Activated T-helper 2 cell treated with anti-CD3 and anti-CD28 coated beads, Interferon-gamma antibody, Interleukin-2, Interleukin-4, amounts not matched to agents 10 μg/mL and 5 μg/mL and 100 μg/mL, durations not matched to agents 14 hours and 24 hours and 36 hours (primary cell): ENCODE data around the gene ARHGAP44. TPM values are rescaled to one million over a fixed set of nuclear protein-coding genes. Genes with fewer than 3 reads are reported as not detected.

ENCODE experiments used
- DNase-seq: peaks from one replicate; pipeline ENCODE4 v3.0.0; 2021; ENCODE audit warnings: low spot score
- H3K27ac Mint-ChIP-seq: one replicate; pipeline ENCODE4 v1.8.0; 2021; ENCODE audit warnings: mixed read lengths
- H3K27me3 Mint-ChIP-seq: one replicate; pipeline ENCODE4 v1.8.0; 2021; ENCODE audit warnings: low read depth, mixed read lengths
- H3K36me3 Mint-ChIP-seq: one replicate; pipeline ENCODE4 v1.8.0; 2021; ENCODE audit warnings: low read depth, mixed read lengths
- H3K4me1 Mint-ChIP-seq: one replicate; pipeline ENCODE4 v1.8.0; 2021; ENCODE audit warnings: low read depth, mixed read lengths
- H3K4me3 Mint-ChIP-seq: one replicate; pipeline ENCODE4 v1.8.0; 2021; ENCODE audit warnings: low read depth, mild to moderate bottlenecking, moderate library complexity, mixed read lengths
- H3K9me3 Mint-ChIP-seq: one replicate; pipeline ENCODE4 v1.8.0; 2021; ENCODE audit warnings: mixed read lengths
- intact Hi-C: fragments of 100-400 bp; cut with micrococcal nuclease; formaldehyde crosslinking; loops from one replicate; pipeline ENCODE4 v1.15.1; 2023
- total RNA-seq: library from RNA; stranded (reverse); gene quantifications from 2 replicates; pipeline ENCODE4 v1.2.3, GENCODE V29; 2022

The ARHGAP44 gene
- total RNA-seq, 1 donor from 2014 or later = 0.21 TPM

DNA sequence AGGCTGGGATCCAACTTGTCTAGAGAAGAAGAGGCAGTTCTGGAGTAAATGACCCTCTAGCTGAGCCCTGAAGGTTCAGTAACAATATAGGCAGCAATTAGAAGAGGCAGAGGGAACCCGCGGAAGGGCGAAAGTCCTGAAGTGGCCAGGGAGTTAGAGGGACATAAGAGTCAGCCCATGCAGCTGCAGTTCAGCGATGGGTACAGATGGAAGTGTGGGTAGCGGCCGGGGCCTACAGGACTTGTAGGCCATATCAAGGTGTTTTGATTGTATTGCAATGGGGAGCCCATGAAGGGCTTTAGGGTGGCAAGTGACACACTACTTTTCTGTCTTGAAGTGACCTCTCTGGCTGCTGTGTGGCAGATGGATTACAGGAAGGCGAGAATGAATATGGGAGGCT, 225.5 kb downstream of the ARHGAP44 start:
- intact Hi-C loops = no loop called here
- H3K27ac Mint-ChIP-seq = peak overlapping the region; percentile 46
- peaks cover 26% of the 10 kb centered on the region for H3K4me1 Mint-ChIP-seq
- peaks cover 65% of the 10 kb centered on the region for H3K36me3 Mint-ChIP-seq
- H3K9me3 Mint-ChIP-seq = no peaks in the 10 kb centered on the region
- no peaks in the 10 kb centered on the region for H3K27me3 Mint-ChIP-seq
- peak overlapping the region; percentile 9 for H3K4me3 Mint-ChIP-seq
- DNase-seq = no peak

DNA sequence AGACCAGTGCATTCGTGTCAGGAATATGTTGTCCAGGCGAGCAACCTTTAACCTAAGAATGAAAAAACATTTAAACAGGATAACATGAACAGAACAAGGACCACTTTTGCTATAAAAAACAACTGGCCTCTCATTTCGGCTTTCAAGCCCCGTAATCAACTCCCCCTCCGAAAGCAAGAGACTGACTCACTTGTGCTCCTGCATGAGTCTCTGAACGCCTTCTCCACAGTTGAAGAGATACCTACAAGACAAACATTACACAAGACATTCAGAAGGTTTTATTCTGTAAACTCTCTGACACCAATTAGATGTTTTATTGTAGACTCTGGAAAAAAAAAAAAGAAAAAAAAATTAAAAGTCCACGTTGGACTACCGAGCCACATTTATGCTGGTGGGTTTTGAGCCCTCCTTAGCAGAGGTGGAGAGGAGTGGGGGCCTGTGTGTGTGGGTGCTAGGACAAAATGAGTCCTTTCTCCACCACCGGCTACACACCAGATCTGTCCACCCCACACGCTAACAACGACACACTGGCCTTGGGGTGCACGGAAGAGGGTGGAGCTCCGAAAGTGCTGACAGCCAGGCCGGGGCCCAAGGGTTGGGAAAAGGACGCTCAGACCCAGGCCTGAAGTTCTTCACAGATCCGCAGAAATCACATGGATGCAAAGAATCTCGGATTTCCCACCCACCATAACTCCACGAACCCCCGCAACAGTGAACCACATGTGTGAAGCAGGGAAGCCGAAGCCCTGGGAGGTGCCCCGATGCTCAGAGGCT, 227.8 kb downstream of the ARHGAP44 start:
- H3K4me3 Mint-ChIP-seq = peak overlapping the region; percentile 92
- H3K27ac Mint-ChIP-seq = peak overlapping the region; percentile 91
- no peak for DNase-seq
- no peaks in the 10 kb centered on the region for H3K27me3 Mint-ChIP-seq
- intact Hi-C loops = no loop called here
- peaks cover 26% of the 10 kb centered on the region for H3K4me1 Mint-ChIP-seq
- H3K36me3 Mint-ChIP-seq = peaks cover 47% of the 10 kb centered on the region
- H3K9me3 Mint-ChIP-seq = no peaks in the 10 kb centered on the region

DNA sequence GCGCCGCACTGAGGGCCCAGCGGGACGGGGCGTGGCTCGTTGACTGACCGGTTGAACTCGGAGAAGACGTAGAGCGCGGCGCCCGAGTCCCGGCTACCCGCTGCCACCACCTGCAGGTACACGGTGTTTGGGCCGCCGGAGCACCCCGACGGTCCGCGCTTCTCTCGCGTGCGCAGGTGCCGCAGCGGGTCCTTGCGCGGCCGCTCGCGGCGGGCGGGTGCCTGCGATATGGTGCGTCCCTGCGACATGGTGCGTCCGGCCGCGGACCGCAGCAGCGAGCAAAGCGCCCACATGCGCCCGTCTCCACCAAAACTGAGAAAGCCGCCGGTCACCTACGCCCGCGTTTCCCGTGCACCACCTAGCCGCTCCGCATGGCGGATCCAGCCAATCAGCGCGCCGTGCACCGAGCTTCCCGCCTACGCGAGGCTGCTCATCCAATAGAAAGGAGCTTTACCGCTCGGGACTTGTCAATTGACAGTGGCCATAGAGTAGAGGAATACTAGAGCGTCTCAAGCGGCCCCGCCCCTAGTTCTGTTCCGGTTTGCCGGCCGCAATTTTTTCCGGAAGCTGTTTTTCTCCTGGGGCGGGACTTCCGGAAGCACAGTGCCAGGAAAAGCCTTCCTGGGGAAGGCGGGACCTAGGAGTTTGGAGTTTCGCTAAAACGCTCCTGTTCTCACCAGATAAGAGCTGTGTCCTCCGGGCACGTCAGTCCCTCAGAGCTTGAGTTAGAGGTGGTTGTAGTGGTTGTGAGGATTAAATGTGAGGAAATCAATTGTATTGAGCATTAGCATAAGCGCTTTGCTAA, 228.6 kb downstream of the ARHGAP44 start, which contains the start of gene ELAC2:
ELAC2 (minus strand) TSS at position 373 of the 805 bp plus-strand sequence; CDS start at position 293, 80 bp downstream.
- H3K27ac Mint-ChIP-seq = peak within 1 kb of the TSS; percentile 91
- peak; percentile 97 for DNase-seq
- no peaks in the 10 kb centered on the region for H3K27me3 Mint-ChIP-seq
- H3K4me3 Mint-ChIP-seq = peak within 1 kb of the TSS; percentile 92
- H3K36me3 Mint-ChIP-seq = peaks cover 40% of the 10 kb centered on the region
- H3K9me3 Mint-ChIP-seq = no peaks in the 10 kb centered on the region
- intact Hi-C loops = loop anchor here (1.0 to 2.0 kb wide), 3 partner anchors 15 to 1285 kb away; partner anchors contain the start of gene ZNF18
- peaks cover 26% of the 10 kb centered on the region for H3K4me1 Mint-ChIP-seq

DNA sequence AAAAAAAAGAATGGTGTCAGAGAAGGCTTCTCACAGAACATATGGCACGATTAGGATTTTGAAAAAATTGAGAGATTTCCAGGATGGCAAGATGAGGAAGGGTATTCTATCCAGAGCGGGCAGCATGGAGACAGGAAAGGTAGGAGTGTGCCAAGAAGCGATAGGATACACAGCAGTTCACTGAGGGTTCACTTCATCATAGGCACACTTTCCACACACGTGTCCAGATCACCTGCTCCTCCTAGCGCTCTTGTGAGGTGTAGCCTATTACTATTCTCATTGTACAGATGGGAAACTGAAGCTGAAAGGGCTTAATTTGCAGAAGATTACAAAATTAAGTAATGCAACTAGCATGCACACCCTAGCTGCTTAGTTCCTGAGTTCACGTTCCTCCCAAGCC, 234.7 kb downstream of the ARHGAP44 start:
- no peak overlapping the region for H3K4me3 Mint-ChIP-seq
- no peak for DNase-seq
- intact Hi-C loops = no loop called here

DNA sequence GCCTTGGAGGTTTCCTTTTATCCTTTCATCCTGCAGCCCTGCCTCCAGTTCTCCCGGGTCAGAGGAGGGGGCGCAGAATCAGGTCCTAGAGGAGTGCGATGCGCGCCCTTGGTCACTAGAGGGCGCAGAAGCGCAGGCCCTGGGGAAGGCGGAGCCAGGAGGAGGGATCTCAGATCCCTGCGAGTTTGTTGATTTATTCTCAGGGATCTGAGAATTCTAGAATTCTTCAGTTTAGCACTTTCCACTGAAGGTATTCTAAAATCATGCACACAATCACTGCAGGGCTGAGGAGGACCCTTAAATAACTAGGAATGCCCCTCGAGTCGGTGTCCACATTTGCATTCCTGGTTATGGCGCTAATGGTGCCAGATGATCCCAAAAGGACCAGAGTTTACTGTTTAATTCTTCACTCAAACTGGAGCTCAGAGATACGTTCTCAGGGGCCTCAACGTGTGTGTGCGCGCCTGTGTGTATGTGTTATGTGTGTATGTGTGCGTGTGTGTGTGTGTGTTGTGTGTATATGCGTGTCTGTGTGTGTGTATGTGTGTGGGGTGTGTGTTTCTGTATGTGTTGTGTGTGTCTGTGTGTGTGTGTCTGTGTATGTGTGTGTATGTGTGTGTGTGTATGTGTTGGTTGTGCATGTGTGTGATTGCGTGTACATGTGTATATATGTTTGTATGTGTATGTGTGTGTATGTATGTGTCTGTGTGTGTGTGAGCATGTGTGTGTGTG, 235.4 kb downstream of the ARHGAP44 start:
- Mint-ChIP-seq H3K9me3 (no peaks in the 10 kb centered on the region), H3K4me1 (peaks cover 3% of the 10 kb centered on the region), H3K27ac (no peak overlapping the region), H3K27me3 (peaks cover 4% of the 10 kb centered on the region), H3K4me3 (no peak overlapping the region), H3K36me3 (no peaks in the 10 kb centered on the region)
- peak; percentile 57 for DNase-seq
- intact Hi-C loops = no loop called here

More for the DNA sequence above, 234.7 kb downstream of the ARHGAP44 start:
- H3K4me1 Mint-ChIP-seq = peaks cover 3% of the 10 kb centered on the region
- no peaks in the 10 kb centered on the region for H3K36me3 Mint-ChIP-seq
- no peak overlapping the region for H3K27ac Mint-ChIP-seq
- peaks cover 4% of the 10 kb centered on the region for H3K27me3 Mint-ChIP-seq
- H3K9me3 Mint-ChIP-seq = no peaks in the 10 kb centered on the region

DNA sequence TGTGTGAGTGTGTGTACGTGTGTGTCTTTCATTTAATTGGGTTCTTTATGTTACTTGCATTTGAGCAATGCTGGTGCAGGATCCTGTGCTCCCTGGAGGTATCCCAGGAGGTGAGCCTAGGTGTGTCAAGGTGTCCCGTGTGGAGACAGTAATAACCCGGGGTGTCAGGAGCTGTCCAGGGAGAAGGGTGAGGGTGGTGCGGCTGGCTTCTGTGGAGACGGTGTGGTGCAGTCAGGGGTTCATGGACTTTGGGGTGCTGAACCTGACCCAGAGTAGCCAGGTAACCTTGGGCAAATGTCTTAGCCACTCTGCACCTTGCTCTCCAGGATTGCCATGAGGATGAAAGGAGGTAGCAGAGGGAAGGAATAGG, 235.9 kb downstream of the ARHGAP44 start:
- Mint-ChIP-seq H3K4me3 (no peak overlapping the region), H3K4me1 (peaks cover 3% of the 10 kb centered on the region), H3K27ac (no peak overlapping the region), H3K9me3 (no peaks in the 10 kb centered on the region), H3K27me3 (peaks cover 4% of the 10 kb centered on the region), H3K36me3 (no peaks in the 10 kb centered on the region)
- intact Hi-C loops = no loop called here
- no peak for DNase-seq

DNA sequence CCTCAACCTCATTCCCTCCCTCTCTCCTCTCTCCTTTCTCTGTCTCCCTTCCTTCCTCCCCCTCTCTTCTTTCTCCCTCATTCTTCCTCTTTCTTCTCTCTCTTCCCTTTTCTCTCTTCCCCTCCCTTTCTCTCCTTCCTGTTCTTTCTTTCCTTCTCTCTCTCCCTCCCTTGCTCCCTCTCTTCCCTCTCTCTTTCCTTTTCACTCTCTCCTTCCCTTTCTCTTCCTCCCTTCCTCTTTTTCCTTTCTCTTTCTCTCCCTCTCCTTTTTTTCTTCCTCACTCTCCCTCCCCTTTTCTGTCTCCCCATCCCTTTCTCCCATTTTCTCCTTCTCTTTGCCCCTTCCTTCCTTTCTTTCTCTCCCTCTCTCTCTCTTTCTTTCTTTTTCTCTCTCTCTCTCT, 236.4 kb downstream of the ARHGAP44 start:
- intact Hi-C loops = no loop called here
- H3K4me3 Mint-ChIP-seq = no peak overlapping the region
- peaks cover 5% of the 10 kb centered on the region for H3K4me1 Mint-ChIP-seq
- no peaks in the 10 kb centered on the region for H3K9me3 Mint-ChIP-seq
- H3K27me3 Mint-ChIP-seq = peaks cover 5% of the 10 kb centered on the region
- DNase-seq = no peak
- no peaks in the 10 kb centered on the region for H3K36me3 Mint-ChIP-seq
- H3K27ac Mint-ChIP-seq = no peak overlapping the region

DNA sequence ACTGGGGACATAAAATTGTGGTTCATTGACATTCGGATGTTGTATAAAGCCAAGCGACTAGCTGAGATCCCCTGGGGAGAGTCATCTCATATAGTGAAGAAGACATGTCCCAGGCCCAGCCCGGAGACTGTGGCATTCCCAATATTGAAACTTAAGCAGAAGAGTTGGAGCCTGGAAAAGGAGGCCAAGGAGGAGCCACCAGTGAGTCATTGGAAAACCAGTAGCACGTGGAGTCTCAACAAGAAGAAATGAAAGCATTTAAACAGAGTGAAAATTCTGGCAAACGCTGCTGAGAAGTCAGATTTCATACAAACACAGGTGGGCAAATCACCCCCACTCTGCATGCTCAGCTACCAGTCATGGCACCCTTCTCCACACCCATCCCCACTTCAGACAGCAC, 237.9 kb downstream of the ARHGAP44 start:
- H3K27ac Mint-ChIP-seq = no peak overlapping the region
- no peak overlapping the region for H3K4me3 Mint-ChIP-seq
- H3K27me3 Mint-ChIP-seq = peaks cover 5% of the 10 kb centered on the region
- intact Hi-C loops = no loop called here
- no peaks in the 10 kb centered on the region for H3K9me3 Mint-ChIP-seq
- DNase-seq = no peak
- no peaks in the 10 kb centered on the region for H3K36me3 Mint-ChIP-seq
- peaks cover 5% of the 10 kb centered on the region for H3K4me1 Mint-ChIP-seq

DNA sequence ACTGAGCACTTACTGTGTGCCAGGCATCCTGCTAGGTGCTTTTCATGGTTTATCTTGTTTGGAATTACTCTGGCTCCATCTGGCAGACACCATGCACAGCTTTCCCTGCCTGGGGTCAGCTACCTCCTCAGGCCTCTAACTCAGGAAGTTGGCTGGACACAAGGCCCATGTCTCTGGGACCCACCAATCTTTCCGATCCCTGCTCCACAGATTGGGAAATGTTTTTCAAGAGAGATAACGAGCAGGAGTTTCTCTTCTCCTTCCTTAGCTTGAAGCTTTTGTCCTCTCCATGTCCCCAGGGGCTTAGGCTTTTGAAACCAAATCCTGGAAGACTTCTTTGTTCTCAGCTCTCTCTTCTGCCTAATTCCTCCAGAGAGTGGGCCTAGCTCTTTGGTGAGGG, 240.0 kb downstream of the ARHGAP44 start:
- H3K4me3 Mint-ChIP-seq = no peak overlapping the region
- H3K27ac Mint-ChIP-seq = no peak overlapping the region
- intact Hi-C loops = no loop called here
- H3K27me3 Mint-ChIP-seq = peaks cover 5% of the 10 kb centered on the region
- peaks cover 4% of the 10 kb centered on the region for H3K4me1 Mint-ChIP-seq
- no peaks in the 10 kb centered on the region for H3K36me3 Mint-ChIP-seq
- H3K9me3 Mint-ChIP-seq = no peaks in the 10 kb centered on the region
- DNase-seq = no peak

DNA sequence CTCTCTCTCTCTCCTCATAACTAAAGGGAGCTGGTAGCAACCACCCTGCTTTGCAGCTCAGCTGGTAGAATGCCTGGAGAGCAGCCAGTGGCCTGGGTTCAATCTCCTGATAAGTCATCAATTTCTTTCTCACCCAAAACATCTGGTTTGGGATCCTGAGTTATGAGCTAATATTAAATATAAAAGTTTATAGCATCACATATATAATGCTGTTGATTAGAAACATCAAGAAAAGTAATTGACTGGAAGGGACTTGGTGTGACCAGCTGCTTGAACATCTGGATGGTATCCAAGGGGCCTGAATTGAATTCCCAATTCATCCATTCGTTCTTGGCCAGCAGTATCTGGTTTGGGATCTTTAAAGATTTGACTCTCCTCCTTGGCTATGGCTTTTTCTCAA, 240.8 kb downstream of the ARHGAP44 start:
- peaks cover 3% of the 10 kb centered on the region for H3K27me3 Mint-ChIP-seq
- no peak for DNase-seq
- no peak overlapping the region for H3K27ac Mint-ChIP-seq
- peaks cover 1% of the 10 kb centered on the region for H3K4me1 Mint-ChIP-seq
- H3K36me3 Mint-ChIP-seq = no peaks in the 10 kb centered on the region
- no peak overlapping the region for H3K4me3 Mint-ChIP-seq
- intact Hi-C loops = no loop called here
- no peaks in the 10 kb centered on the region for H3K9me3 Mint-ChIP-seq

DNA sequence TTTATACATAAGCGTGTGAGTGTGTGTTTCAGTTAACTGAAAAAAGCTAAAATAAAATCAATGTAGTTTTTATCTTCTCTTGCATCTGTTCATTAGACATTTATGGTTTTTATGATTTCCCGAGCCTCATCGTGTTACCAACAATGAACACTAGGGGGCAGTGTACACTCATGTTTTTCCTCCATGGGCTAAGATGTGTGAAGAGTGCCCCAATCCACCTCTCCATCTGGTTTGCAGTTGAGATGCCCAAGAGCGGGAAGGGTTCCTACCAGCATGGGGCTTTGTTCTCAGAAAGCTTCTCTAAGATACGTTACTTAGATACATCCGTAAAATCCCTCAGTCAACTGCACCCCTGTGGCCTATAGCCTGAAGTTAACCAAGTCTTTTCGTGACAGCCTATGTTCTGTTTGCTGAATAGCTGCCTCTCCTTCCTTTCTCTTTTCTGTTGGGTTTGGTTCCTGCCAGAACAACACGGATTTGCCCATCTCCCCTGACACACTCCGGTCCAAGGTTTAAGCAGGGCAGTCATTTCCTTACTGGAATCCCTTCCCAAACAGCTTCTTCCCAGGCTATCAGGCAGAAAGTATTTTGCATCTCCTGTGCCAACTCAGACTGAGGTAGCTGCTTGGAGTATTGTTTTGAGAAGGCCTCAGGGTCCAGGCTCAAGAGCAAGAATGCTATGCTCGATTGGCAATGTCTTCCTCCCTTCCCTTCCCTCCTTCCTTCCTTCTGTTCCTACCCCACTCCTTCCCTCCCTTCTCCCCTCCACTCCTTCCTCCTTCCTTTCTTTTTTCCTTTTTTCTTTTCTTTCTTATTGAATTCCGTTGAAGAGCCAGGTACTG, 241.4 kb downstream of the ARHGAP44 start:
- H3K4me3 Mint-ChIP-seq = no peak overlapping the region
- H3K36me3 Mint-ChIP-seq = no peaks in the 10 kb centered on the region
- peaks cover 3% of the 10 kb centered on the region for H3K27me3 Mint-ChIP-seq
- H3K27ac Mint-ChIP-seq = no peak overlapping the region
- peaks cover 4% of the 10 kb centered on the region for H3K9me3 Mint-ChIP-seq
- intact Hi-C loops = no loop called here
- peak; percentile 24 for DNase-seq
- peaks cover 1% of the 10 kb centered on the region for H3K4me1 Mint-ChIP-seq

DNA sequence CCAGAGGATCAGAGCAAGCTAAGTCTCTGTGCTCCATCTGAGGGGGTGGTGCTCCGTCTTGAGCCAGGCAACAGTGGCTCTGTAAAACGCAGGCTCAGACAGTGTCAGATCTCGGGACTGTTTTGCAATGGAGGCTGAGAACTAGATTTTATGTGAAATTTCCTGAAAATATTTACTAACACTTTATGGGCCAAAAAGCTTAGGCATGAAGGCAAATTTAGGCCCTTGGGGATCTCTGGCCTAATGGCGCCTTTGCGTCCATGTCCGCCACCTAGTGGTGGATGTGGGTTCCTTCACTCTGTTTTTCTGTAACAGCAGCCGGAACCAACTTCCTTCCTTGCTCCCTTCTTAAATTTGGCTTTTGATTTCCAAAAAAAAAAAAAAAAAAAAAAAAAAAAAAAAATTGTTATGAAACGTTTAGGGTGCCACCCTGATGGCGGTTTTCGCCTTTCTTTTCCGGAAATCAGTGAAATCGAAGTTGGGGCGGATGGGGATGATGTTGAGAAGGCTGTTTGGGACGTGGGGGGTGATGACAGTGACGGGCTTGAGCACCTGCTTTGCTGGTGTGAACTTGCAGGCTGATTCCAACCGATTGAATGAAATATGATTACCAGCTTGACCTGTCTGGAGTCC, 242.5 kb downstream of the ARHGAP44 start:
- peak; percentile 26 for DNase-seq
- Mint-ChIP-seq H3K9me3 (peaks cover 7% of the 10 kb centered on the region), H3K4me3 (no peak overlapping the region), H3K4me1 (peaks cover 1% of the 10 kb centered on the region), H3K27ac (no peak overlapping the region), H3K27me3 (peaks cover 1% of the 10 kb centered on the region), H3K36me3 (no peaks in the 10 kb centered on the region)
- intact Hi-C loops = no loop called here
